Fibroblast of villous mesenchyme (primary cell): ENCODE results near the gene MINDY4. TPM values are rescaled to one million over a fixed set of nuclear protein-coding genes. Genes with fewer than 3 reads are reported as not detected.

Source experiments
- DNase-seq: peaks from one replicate; pipeline ENCODE4 v3.0.0-alpha.2; 2010; ENCODE audit warnings: low read depth
- H3K4me3 ChIP-seq: 2 replicates; pipeline ENCODE4 v1.5.1; 2011; ENCODE audit warnings: low read depth, mild to moderate bottlenecking, low read length
- CTCF ChIP-seq: IDR thresholded peaks from 2 replicates; pipeline ENCODE4 v1.5.1; 2012; ENCODE audit warnings: low read depth, mild to moderate bottlenecking, low read length; ENCODE audit not compliant: insufficient read depth
- total RNA-seq: library from RNA; depleted of rRNA; stranded (reverse); fragments of >200 nt; gene quantifications from 2 replicates; pipeline ENCODE4 v1.2.3, GENCODE V29; 2012

Gene MINDY4
- total RNA-seq, 1 donor: 17.3 TPM

GRCh38 chr7:30909431-30909830, 138.2 kb downstream of the MINDY4 start:
- no peak for TF ChIP-seq CTCF
- DNase-seq: no peak
- H3K4me3 ChIP-seq: no peak overlapping the region

DNA sequence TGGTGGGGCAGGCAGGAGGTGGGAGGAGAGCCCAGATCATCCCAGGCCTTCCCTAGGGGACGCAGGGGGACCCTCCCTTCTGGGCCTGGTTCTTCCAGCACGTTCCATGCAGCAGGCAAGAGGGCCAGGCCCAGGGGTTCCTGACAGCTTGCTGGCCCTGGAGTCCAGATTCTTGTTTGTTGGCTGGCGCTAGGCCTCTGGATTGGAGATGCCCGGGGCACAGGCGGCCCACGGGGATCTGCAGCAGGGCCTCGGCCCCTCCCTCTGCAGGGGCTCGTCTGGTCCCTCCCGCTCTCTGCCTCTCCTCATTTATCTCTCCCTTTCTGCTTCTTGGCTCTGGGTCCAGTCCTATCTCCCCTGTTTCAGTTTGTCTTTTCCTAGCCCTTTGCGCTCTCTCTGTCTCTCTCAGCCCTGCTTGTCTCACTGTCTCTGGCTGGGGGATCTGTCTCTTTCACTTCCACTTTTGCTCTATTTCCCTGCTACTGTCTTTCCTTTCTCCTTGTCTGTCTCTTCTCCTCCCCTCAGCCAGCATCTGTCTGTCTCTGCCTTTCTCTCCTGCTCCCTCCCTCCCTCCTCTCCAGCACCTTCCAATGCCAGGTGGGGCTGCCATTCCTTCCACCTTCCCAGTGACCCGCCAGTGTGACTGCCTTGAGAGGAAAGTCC, 139.3 kb downstream of the MINDY4 start:
- H3K4me3 ChIP-seq: no peak overlapping the region
- TF ChIP-seq CTCF: no peak

DNA sequence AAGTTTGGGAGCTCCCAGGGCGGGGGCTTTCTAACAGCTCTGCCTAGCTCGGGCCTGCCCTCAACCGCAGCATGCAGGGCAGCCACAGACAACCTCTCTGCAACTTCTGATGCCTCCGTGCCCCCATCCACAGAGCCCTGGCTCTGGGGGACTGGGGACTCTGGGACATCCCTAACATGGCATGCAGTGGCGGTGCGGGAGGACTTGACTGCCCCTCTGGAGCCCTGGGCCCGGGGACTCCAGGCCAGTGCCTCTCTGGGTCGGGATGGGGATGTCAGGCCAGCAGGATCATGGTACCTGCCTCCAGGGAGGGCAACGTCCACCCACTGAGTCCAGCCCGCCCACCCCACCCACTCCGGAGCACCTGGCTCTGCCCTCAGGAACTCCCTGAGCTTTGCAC, 139.9 kb downstream of the MINDY4 start:
- no peak for DNase-seq
- no peak overlapping the region for H3K4me3 ChIP-seq
- no peak for TF ChIP-seq CTCF

More for the DNA sequence above, 139.3 kb downstream of the MINDY4 start:
- no peak for DNase-seq

DNA sequence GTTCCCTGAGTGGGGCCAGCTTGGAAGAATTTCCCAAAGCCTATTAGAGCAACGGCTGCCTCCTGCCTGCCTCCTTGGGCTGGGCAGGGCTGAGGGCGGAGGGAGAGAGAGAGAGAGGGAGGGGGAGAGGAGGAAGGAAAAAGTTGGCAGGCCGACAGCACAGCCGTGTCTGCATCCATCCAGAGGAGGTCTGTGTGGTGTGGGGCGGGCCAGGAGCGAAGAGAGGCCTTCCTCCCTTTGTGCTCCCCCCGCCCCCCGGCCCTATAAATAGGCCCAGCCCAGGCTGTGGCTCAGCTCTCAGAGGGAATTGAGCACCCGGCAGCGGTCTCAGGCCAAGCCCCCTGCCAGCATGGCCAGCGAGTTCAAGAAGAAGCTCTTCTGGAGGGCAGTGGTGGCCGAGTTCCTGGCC, 140.3 kb downstream of the MINDY4 start, which contains the start of gene AQP1:
Gene AQP1, plus strand, starts transcription at position 293 of the 409 bp plus-strand sequence. Its CDS starts 57 bp downstream, at position 350.
- DNase-seq: peak; percentile 63
- TF ChIP-seq CTCF: no peak
- peak within 1 kb of the TSS; percentile 21 for H3K4me3 ChIP-seq

- peak overlapping the region; percentile 21 for H3K4me3 ChIP-seq
- no peak for DNase-seq
- no peak for TF ChIP-seq CTCF
Observed at GRCh38 chr7:30912021-30912730, 141.0 kb downstream of the MINDY4 start.

DNA sequence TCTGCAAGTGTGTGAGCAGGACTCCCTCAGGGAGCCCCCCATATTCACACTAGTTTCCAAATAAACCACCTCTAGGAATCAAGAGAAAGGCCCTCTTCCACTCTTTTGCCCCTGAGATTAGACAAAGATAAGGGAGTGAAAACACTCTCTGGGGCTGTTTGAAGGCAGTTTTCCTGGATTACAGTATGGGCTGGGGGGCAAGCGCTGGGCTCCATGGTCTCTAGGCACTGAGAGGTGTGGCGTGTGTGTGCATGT, 141.4 kb downstream of the MINDY4 start:
- DNase-seq: no peak
- peak overlapping the region; percentile 21 for H3K4me3 ChIP-seq
- TF ChIP-seq CTCF: no peak
